PC-9 (cell line): ENCODE data around the gene MICAL3. TPM values are rescaled to one million over a fixed set of nuclear protein-coding genes. Genes with fewer than 3 reads are reported as not detected.

ENCODE experiments used
- BruUV-seq: library from RNA; stranded (reverse); fragments of 400-500 nt; replicated peaks from 2 replicates; lab custom pipeline; 2021; lab: Mats Ljungman, UMichigan
- CTCF ChIA-PET: fragments of 300-600 bp; sonication (Branson Sonifier 250); formaldehyde crosslinking; loops from one replicate; lab custom pipeline; 2022; ENCODE audit warnings: antibody characterized with exemption; lab: Charles Lee
- POLR2A ChIA-PET: fragments of 300-600 bp; sonication (Branson Sonifier 250); formaldehyde crosslinking; loops from one replicate; lab custom pipeline; 2022; ENCODE audit warnings: antibody characterized with exemption; ENCODE audit not compliant: unreplicated experiment; lab: Charles Lee
- DNase-seq, 2 experiments: peaks; one replicate each; pipeline versions ENCODE4 v3.0.0 to v3.0.0-alpha.2; 2015 to 2022; ENCODE audit warnings: mixed read lengths in 1 of 2
- H2AFZ ChIP-seq: fragments of 200-600 bp; sonication (generic); 2 replicates; pipeline ENCODE4 v1.8.1; 2017; ENCODE audit warnings: antibody characterized with exemption
- H3F3A ChIP-seq: fragments of 200-600 bp; sonication (generic); 2 replicates; pipeline ENCODE4 v1.8.1; 2017; ENCODE audit warnings: antibody characterized with exemption, mild to moderate bottlenecking, low read depth; ENCODE audit not compliant: insufficient read depth
- H3K27ac ChIP-seq: fragments of 200-600 bp; sonication (generic); 2 replicates; pipeline ENCODE4 v1.6.1; 2016; ENCODE audit warnings: mixed run types
- H3K27me3 ChIP-seq: fragments of 200-600 bp; sonication (generic); 2 replicates; pipeline ENCODE4 v1.6.1; 2016; ENCODE audit warnings: low read depth, mixed run types; ENCODE audit not compliant: insufficient read depth
- H3K36me3 ChIP-seq: fragments of 200-600 bp; sonication (generic); 2 replicates; pipeline ENCODE4 v1.6.1; 2016; ENCODE audit warnings: low read depth, mixed run types
- H3K4me1 ChIP-seq: fragments of 200-600 bp; sonication (generic); replicated peaks from 2 replicates; pipeline ENCODE4 v1.6.1; 2016; ENCODE audit warnings: mixed run types; ENCODE audit not compliant: insufficient read depth
- H3K4me2 ChIP-seq: fragments of 200-600 bp; sonication (generic); 2 replicates; pipeline ENCODE4 v1.6.1; 2017; ENCODE audit warnings: mixed run types
- H3K4me3 ChIP-seq: fragments of 200-600 bp; sonication (generic); 2 replicates; pipeline ENCODE4 v1.6.1; 2016; ENCODE audit warnings: mixed run types
- H3K79me2 ChIP-seq: fragments of 200-600 bp; sonication (generic); 2 replicates; pipeline ENCODE4 v1.6.1; 2017; ENCODE audit warnings: low read depth, mixed run types
- H3K9me2 ChIP-seq: fragments of 200-600 bp; sonication (generic); 2 replicates; pipeline ENCODE4 v1.8.1; 2017; ENCODE audit warnings: mild to moderate bottlenecking; ENCODE audit not compliant: insufficient read depth
- H3K9me3 ChIP-seq: fragments of 200-600 bp; sonication (generic); 2 replicates; pipeline ENCODE4 v1.8.1; 2016; ENCODE audit warnings: low read depth; ENCODE audit not compliant: insufficient read depth
- H4K20me1 ChIP-seq: fragments of 200-600 bp; sonication (generic); 2 replicates; pipeline ENCODE4 v1.8.1; 2017; ENCODE audit not compliant: insufficient read depth
- CTCF ChIP-seq: fragments of 200-600 bp; sonication (generic); conservative IDR thresholded peaks from 2 replicates; pipeline ENCODE4 v1.6.1; 2017; ENCODE audit warnings: mixed run types, antibody characterized with exemption, mild to moderate bottlenecking, moderate library complexity
- EZH2 ChIP-seq: fragments of 200-600 bp; sonication (generic); IDR thresholded peaks from 2 replicates; pipeline ENCODE4 v1.8.0; 2017; ENCODE audit warnings: antibody characterized with exemption, low read depth
- intact Hi-C: fragments of 100-400 bp; cut with micrococcal nuclease; formaldehyde crosslinking; loops from one replicate; pipeline ENCODE4 v1.10.0; 2022; ENCODE audit not compliant: unreplicated experiment
- total RNA-seq: library from RNA; stranded (reverse); gene quantifications from 2 replicates; pipeline ENCODE4 v1.2.3, GENCODE V29; 2021

The MICAL3 gene
- total RNA-seq, 1 experiment from 2014 or later = 27.4 TPM

- BruUV-seq = no TSS peak
- DNase-seq = no peak
- Histone ChIP-seq H2AFZ (no peak overlapping the region), H3K4me2 (no peak overlapping the region), H3F3A (no peaks in the 10 kb centered on the region), H3K4me1 (no peaks in the 10 kb centered on the region), H3K9me2 (no peaks in the 10 kb centered on the region), H3K27ac (no peak overlapping the region), H4K20me1 (no peaks in the 10 kb centered on the region), H3K79me2 (no peaks in the 10 kb centered on the region), H3K9me3 (no peaks in the 10 kb centered on the region), H3K27me3 (no peaks in the 10 kb centered on the region), H3K36me3 (no peaks in the 10 kb centered on the region), H3K4me3 (no peak overlapping the region)
- CTCF ChIA-PET = no interaction called here
- POLR2A ChIA-PET = no interaction called here
- intact Hi-C loops = no loop called here
- TF ChIP-seq EZH2 (no peak), CTCF (no peak)
Observed at GRCh38 chr22:17881366-17881765, 143.0 kb downstream of the MICAL3 start.

GRCh38 chr22:17880468-17880867 lies 143.9 kb downstream of the MICAL3 start:
- TF ChIP-seq EZH2 = no peak
- TF ChIP-seq CTCF = no peak
- Histone ChIP-seq H3K79me2 (no peaks in the 10 kb centered on the region), H3F3A (no peaks in the 10 kb centered on the region), H3K9me2 (no peaks in the 10 kb centered on the region), H3K27me3 (no peaks in the 10 kb centered on the region), H2AFZ (no peak overlapping the region), H4K20me1 (no peaks in the 10 kb centered on the region), H3K4me1 (no peaks in the 10 kb centered on the region), H3K4me2 (no peak overlapping the region), H3K9me3 (no peaks in the 10 kb centered on the region), H3K27ac (no peak overlapping the region), H3K4me3 (no peak overlapping the region), H3K36me3 (no peaks in the 10 kb centered on the region)
- ChIA-PET POLR2A (no interaction called here), CTCF (no interaction called here)
- no TSS peak for BruUV-seq
- DNase-seq = no peak
- intact Hi-C loops = no loop called here

GRCh38 chr22:17880020-17880419 lies 144.3 kb downstream of the MICAL3 start:
- no peaks in the 10 kb centered on the region for H3K36me3 ChIP-seq
- H3K4me1 ChIP-seq = no peaks in the 10 kb centered on the region
- no TSS peak for BruUV-seq
- no peaks in the 10 kb centered on the region for H3K9me2 ChIP-seq
- no peak overlapping the region for H3K27ac ChIP-seq
- H3K4me2 ChIP-seq = no peak overlapping the region
- no peaks in the 10 kb centered on the region for H4K20me1 ChIP-seq
- POLR2A ChIA-PET = no interaction called here
- no peaks in the 10 kb centered on the region for H3F3A ChIP-seq
- no peaks in the 10 kb centered on the region for H3K27me3 ChIP-seq
- intact Hi-C loops = no loop called here
- H3K79me2 ChIP-seq = no peaks in the 10 kb centered on the region
- CTCF ChIA-PET = no interaction called here
- no peaks in the 10 kb centered on the region for H3K9me3 ChIP-seq
- no peak for TF ChIP-seq CTCF
- TF ChIP-seq EZH2 = no peak
- H2AFZ ChIP-seq = no peak overlapping the region
- no peak for DNase-seq
- H3K4me3 ChIP-seq = no peak overlapping the region
